RWPE1 (cell line): ENCODE data around the gene FYN.

Experiments
- CTCF ChIA-PET: fragments of 350-600 bp; sonication (Branson Sonifier 250); formaldehyde crosslinking; extraction: SDS; loops from one replicate; lab custom pipeline; 2021; lab: Yijun Ruan, JAX
- POLR2A ChIA-PET: fragments of 400-600 bp; formaldehyde crosslinking; extraction: SDS; loops from one replicate; lab custom pipeline; 2020; ENCODE audit warnings: antibody characterized with exemption; ENCODE audit not compliant: low non-redundant PET; lab: Yijun Ruan, JAX
- DNase-seq: peaks from one replicate; pipeline ENCODE4 v3.0.0; 2012; ENCODE audit warnings: low spot score
- H3K27ac ChIP-seq: fragments of 450-650 bp; 2 replicates; pipeline ENCODE4 v1.5.1; 2017
- TF ChIP-seq, protein P1 (sequence below): fragments of 450-650 bp; conservative IDR thresholded peaks from 2 replicates; pipeline ENCODE4 v1.5.1; 2017; ENCODE audit warnings: low read depth, mild to moderate bottlenecking

The FYN gene

DNA sequence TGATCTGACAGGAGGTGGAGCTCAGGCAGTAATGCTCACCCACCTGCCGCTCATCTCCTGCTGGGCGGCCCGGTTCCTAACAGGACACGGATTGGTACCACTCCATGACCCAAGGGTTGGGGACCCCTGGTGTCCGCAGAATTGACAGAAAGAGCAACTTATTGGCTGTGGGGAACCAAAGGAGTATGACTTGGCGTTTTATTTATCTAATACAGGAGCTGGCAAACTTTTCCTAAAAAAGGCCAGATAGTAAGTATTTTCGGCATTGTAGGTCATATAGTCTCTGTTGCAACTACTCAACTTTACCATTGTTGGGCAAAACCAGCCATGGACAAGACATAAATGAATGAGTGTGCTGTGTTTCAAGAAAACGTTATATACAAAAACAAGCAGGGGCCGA is 223.2 kb downstream of the FYN start:
- H3K27ac ChIP-seq, result no peak overlapping the region
- TF ChIP-seq, protein P1, sequence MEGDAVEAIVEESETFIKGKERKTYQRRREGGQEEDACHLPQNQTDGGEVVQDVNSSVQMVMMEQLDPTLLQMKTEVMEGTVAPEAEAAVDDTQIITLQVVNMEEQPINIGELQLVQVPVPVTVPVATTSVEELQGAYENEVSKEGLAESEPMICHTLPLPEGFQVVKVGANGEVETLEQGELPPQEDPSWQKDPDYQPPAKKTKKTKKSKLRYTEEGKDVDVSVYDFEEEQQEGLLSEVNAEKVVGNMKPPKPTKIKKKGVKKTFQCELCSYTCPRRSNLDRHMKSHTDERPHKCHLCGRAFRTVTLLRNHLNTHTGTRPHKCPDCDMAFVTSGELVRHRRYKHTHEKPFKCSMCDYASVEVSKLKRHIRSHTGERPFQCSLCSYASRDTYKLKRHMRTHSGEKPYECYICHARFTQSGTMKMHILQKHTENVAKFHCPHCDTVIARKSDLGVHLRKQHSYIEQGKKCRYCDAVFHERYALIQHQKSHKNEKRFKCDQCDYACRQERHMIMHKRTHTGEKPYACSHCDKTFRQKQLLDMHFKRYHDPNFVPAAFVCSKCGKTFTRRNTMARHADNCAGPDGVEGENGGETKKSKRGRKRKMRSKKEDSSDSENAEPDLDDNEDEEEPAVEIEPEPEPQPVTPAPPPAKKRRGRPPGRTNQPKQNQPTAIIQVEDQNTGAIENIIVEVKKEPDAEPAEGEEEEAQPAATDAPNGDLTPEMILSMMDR, result no peak
- DNase-seq, result no peak
- ChIA-PET POLR2A (no interaction called here), CTCF (interaction anchor here (0.5 to 0.7 kb wide), 2 partner anchors 53 to 243 kb away, joined by 3 to 4 read pairs; no protein-coding TSS in a partner anchor)

- POLR2A ChIA-PET, result no interaction called here
- no peak overlapping the region for H3K27ac ChIP-seq
- no peak for DNase-seq
- TF ChIP-seq, protein P1, result no peak
- CTCF ChIA-PET, result no interaction called here
These were observed 225.2 kb downstream of the FYN start for GRCh38 chr6:111648100-111648499.

- ChIA-PET CTCF (no interaction called here), POLR2A (no interaction called here)
- peak overlapping the region; percentile 59 for H3K27ac ChIP-seq
- TF ChIP-seq, protein P1, result no peak
- no peak for DNase-seq
These were observed 226.3 kb downstream of the FYN start for GRCh38 chr6:111646942-111647341.

DNA sequence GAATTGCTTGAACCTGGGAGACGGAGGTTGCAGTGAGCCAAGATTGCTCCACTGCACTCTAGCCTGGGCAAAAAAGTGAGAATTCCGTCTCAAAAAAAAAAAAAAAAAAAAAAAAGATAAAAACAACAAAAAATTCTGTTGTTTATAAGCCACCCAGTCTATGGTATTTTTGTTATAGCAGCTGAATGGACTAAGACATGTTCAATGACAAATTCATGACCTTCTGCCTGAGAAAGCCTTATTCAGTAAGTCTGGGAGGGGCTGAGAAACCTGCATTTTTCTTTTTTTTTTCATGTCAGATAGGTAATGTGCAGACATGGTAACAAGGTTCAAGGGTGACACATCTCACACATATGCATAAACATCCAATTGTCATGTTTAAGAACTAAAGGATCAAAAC is 227.2 kb downstream of the FYN start:
- H3K27ac ChIP-seq, result no peak overlapping the region
- DNase-seq, result no peak
- ChIA-PET CTCF (no interaction called here), POLR2A (interaction anchor here (0.6 kb wide), 1 partner anchor 489 kb away, joined by 3 read pairs; no protein-coding TSS in a partner anchor)
- TF ChIP-seq, protein P1, result no peak

GRCh38 chr6:111644893-111645430 is 228.3 kb downstream of the FYN start:
- TF ChIP-seq, protein P1, result no peak
- ChIA-PET POLR2A (no interaction called here), CTCF (no interaction called here)

DNA sequence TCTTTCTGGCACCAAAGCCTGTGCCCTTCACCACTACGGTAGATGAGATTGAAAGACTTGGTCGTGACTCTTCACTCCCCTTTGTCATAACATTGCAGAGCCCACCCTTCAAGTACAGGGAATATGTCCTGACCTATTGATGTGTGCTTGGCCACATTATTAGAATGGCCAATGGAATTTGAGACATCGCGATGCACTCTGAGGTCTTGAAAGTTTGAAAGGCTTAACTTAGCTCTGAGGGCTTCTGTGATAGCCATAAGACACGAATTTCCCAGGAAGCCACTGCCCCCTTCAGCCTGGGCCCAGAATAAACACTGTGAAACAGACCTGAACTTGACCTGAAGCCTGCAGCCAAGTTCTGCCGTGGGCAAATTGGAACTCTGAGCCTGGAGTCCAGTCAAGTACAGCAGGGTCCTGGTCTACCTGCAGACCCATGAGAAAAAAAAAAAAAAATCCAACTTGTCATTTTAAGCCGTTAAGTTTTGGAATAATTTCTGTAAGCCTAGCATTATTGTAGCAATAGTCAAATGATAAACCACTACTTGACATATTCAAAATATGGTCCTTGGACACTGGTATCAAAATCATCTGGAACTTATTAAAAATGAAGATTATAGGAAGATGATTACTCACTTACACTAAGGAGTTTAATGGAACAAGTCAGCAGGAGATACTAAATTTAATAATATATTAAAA is 230.6 kb downstream of the FYN start:
- ChIA-PET CTCF (interaction anchor here (0.6 kb wide), 3 partner anchors 292 to 381 kb away, joined by 3 to 5 read pairs (median 3); no protein-coding TSS in a partner anchor), POLR2A (interaction anchor here (1.0 kb wide), 1 partner anchor 217 kb away, joined by 3 read pairs; no protein-coding TSS in a partner anchor)
- TF ChIP-seq, protein P1, result peak; percentile 46
- peak; percentile 36 for DNase-seq
- H3K27ac ChIP-seq, result no peak overlapping the region

More at GRCh38 chr6:111644893-111645430, 228.3 kb downstream of the FYN start:
- DNase-seq, result no peak
- H3K27ac ChIP-seq, result no peak overlapping the region
